Stimulated activated CD8-positive, alpha-beta memory T cell treated with anti-CD3 and anti-CD28 coated beads, Interleukin-15, amount 100 ng/mL, for 24 hours (primary cell): Measurements from ENCODE around the gene IARS1.

Source experiments
- DNase-seq: peaks from one replicate; pipeline ENCODE4 v3.0.0-alpha.2; 2020; ENCODE audit warnings: low read depth

Gene IARS1

DNA sequence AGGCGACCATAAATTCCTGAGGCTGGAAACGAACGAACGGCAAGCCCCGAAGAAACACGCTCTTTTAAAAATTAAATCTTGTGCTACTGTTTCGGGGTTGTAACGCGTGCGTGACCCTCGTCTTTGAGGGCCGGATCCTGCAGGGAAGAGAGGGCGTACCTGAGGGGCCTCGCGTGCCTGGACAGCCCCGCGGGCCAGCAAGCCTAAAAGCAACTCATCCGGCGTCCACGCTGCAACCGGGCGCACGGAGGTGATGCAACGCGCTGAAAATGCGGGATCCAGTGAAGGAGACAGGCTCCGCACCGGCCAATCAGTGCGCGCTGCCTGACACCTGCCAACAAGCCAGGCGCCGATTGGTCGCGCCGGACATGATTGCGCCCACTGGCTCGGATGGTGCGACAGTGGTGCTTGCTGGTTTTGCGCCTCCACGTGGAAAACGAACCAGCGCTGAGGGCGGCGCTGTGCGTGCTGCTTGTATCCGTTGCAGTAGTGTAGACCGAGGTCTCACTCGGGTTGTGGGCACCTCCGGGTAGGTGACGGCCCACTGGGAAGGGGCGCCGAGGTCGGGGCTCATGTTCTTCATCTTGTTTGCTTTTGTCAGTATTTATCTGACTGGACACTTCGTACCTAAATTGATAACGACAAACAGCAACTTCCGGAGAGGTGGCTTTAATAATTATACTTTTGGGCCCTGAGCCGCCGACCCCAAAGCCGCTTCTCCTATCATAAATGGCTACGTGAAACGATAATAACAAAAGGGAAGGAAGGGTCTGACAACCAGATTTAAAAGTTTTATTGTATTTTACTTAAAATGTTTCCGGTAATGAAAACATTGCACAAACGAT is at the start of gene IARS1:
Gene IARS1, minus strand, starts transcription at position 246 of the 845 bp plus-strand sequence. CDS start 4,278 bp downstream, outside the sequence.
- peak; percentile 100 for DNase-seq

DNA sequence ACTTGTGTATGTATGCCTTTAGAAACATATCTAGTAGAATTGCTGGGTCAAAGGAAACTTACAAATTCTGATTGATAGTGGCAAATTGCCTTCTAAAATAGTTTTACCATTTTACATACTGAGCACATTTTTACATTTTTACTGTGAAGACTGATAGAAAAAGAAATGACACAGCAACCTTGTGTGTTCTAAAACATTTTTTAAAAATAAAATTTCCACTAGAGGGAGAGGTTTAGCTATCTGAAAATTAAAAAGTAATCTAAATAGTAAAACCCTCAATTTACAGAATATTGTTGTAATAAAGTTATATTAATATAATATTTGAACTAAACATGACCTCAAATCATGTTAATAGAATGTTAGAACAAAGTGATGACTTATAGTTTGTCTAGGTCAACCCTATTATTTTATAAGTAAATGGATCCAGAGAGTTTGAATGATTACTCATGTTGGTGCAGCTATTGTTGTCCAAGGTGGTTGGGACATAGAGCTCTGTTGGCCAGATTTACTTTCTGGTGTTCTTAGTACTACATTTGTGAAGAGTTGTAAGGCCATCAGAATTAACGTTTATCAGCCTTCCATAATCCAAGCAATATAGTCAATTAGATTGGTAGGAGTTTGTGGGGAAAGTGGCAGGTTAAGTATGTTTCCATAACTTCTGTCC is 49.5 kb upstream of the IARS1 start:
- DNase-seq: no peak

DNA sequence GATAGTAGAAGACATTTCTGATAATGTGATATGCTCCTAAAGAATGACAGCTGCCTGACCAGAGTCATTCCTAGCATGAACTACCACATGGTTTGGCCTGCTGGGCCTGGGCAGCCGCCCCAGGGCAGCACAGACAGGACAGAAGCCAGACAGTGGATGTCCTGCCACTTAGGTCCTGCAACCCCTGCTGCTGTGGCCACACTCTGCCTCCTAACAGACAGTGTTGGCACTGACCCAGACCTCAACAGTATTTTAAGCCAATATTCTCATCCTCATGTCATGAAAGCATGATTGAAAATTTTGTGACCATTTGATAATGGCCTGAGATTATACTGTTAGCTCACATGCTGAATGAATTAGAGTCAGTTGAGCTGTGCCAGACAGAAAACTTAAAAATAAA is 48.1 kb upstream of the IARS1 start:
- DNase-seq: no peak

DNA sequence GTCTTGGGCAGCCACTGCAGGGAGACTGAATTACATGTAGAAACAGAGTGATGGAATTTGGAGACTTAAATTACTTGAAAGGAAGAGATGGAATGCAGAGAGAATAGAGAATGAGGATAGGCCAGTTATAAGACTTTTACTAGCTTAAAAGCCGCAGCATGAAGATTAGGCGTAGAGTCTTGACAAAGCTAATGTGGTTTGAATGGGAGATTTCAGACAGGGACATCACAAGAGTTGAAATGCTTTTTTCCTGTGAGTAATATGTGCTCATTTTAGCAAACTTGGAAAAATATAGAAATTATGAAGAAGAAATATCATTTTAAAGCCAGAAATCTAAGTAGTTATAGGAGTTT is 39.8 kb upstream of the IARS1 start:
- no peak for DNase-seq

DNA sequence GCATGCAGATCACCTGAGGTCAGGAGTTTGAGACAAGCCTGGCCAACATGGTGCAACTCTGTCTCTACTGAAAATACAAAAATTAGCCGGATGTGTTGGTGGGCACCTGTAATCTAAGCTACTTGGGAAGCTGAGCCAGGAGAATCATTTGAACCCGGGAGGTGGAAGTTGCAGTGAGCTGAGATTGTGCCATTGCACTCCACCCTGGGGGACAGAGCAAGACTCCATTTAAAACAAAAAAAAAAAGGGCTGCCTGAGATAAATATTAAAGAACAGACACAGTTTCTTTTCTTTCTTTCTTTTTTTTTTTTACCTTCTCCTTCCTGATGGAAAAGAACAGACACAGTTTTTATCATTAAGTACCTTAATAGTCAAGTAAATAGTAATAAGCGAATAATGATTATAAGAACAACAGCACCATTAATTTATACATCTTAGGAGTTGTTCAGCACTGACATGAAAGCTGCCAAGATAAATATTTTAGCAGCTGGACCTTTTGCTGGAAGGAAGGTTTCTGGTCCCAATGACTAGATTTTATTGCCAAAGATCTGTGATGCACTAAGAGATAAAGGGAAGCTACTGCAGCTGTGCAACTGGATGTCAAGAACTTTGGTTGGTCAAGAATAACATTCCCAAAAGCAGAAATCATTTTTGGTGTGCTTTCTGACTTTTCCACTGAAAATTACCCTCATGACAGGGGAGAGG is 39.2 kb upstream of the IARS1 start:
- DNase-seq: no peak

DNA sequence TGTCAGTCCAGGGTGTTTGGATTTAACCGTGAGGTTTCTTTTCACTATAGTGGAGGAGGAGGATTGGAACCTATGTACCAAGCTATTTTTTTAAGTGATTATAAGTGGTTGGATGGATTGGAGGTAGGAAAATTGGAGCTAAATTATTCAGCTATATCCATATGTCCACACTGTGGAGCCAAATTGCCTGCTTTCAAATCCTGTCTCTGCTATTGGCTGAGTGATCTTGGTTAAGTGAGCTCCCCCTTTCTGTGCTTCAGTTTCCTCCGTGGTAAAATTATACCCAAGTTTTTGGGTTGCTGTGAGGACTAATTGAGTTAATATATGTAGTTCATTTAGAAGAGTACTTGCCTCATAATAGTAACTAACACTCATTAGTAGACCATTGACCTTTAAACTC is 34.7 kb upstream of the IARS1 start:
- DNase-seq: no peak

DNA sequence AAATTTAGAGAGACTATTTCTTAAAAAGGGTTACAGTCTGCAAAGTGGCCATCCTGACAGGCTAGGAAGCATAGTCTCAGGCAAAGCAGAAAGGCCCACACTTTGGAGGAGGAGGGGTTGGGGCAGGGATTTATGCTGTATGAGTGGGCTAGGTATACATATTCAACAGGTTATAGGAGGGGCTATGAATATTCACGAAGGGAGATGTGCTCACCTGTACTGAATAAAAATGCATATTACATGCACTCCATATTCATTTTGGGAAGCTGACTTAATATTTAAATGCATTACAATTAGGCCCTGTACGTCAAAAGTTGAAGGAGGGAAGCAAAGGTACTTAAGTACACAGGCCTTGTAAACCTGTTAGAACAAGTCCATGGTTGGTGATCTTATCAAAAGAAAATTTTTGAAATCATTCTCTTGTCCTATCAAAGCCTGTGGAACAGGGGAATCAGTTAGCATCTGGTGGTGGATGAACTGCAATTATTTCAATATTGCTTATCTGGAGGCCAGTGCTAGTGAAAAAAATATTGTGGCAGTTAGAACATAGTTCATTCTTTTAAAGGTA is 33.9 kb upstream of the IARS1 start:
- DNase-seq: no peak

DNA sequence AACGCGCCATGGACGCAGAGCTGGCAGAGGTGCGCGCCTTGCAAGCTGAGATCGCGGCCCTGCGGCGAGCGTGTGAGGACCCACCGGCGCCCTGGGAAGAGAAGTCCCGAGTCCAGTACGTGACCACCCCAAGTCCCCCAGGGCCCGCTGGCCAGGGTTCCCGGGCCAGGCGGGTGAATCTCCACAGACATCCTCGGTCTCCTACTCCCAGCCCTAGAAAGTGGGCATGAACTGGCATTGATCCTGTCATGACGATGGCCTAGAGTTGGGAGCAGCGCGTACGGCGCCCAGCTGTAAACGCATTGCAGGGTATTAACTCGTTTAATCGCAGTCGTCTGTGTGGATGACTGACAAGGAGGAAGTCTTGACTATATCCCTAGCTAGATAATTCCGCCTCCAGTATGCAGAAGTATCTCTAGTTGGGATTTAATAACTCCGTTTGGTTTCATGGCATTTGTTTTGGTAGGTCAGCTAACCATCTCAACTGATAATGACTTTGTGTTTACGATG is 32.5 kb upstream of the IARS1 start:
- no peak for DNase-seq

DNA sequence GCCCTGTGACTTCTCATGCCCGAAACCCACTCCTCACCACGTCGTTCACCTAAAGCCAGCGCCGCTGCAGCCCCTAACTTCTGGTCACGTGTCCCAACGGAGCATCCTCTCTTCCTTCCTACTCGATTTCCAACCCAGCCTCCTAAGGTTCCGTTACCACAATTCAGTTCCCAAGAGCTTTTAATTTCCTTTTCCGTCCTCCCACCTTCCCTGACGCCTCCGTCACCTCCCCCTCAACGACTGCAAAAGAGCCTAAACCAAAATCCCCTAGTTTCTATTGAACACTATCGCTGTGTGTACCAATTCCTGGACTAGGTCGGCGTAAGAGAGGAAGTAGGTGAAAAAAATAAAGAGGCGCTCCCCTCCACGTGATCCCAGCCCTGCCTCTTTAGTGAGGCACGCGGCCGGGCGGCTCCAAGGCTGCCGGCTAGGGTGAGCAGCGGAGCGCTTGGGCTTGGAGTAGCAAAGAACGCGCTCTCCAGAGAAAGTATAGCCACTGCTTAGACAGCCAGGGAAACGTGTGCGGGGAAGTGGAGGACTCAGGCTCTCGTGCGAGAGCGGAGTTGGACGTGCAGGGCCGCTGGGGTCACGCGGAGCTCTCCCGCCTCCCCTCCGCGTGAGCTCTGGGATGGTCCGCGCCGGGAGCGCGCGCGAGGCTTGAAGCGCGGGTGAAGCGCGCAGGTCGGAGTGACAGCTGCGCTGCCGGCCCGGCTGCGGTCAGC is 31.9 kb upstream of the IARS1 start, which contains the start of the genes CENPP and NOL8:
Gene CENPP, plus strand, starts transcription at position 685 of the 722 bp plus-strand sequence.
Gene NOL8, minus strand, starts transcription at position 82 of the 722 bp plus-strand sequence. CDS start 1,189 bp downstream, outside the sequence.
- peak; percentile 53 for DNase-seq

DNA sequence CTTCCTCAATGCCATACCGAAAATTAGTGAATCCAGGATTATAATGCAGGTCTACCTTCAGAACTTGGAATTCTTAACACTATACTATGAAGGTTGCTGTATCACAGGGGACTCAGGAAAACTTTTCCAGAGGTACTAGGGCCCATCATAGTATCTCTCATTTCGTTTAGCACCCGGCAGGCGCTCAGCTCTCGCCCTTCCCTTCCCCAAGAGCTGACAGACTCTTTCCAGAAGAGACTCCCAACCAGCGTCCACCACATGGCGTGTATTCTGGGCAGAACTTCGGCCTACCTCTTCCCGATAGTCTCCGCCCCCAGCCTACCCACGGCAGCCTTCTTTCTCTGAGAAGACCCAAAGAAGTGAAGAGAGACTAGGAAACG is 31.4 kb upstream of the IARS1 start:
- no peak for DNase-seq

DNA sequence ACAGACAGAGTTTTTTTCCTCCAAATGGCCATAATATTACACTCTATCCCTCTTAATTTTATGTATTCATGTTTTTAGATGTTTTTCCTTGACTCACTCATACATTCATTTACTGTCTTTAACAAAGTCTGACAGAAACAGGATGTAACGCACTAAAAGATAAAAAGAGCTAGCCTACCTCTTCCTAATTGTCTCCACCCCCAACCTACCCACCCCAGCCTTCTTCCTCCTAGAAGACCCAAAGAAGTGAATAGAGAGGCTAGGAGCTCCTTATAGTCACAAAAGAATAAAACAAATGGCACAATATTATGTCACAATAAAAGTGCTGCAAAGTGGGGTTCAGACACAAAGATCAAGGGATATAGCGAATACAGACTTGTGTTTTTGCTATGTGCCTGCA is 30.9 kb upstream of the IARS1 start:
- DNase-seq: no peak

DNA sequence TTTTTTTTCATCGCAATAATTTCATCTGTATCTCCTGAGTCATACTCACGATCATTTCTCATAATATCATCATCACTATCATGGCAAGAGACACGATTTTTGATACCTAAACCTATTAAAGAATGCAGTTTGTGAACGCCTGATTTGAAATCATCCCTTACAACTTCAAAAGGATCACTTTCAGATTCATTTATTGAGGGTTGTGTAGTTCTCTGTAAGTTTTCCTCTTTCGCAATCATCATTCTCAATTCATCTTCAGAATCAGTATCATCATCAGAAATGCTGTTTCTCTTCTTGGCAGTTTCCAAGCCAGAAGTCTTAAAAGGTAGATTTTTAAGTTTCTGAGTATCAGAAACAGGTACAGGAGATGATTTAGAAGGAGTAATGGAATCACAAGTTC is 22.0 kb upstream of the IARS1 start:
- DNase-seq: no peak

DNA sequence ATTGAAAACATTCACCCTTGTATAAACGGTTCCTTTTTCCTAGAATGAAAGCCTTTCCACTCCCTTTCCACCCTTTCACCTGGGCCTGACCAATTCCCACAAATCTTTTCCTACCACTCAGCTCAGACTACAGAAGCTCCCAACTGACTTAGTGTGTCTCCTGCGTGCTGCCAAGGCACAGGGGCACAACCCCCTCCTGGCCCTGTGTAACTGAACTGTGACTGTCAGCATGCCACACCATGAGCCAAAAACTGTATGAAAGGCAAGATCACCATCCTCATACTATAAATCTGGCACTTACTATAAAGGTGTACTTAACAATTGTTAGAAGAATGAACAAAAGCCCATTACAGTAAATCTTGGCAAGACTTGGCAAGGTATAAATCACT is 20.1 kb upstream of the IARS1 start:
- DNase-seq: no peak

DNA sequence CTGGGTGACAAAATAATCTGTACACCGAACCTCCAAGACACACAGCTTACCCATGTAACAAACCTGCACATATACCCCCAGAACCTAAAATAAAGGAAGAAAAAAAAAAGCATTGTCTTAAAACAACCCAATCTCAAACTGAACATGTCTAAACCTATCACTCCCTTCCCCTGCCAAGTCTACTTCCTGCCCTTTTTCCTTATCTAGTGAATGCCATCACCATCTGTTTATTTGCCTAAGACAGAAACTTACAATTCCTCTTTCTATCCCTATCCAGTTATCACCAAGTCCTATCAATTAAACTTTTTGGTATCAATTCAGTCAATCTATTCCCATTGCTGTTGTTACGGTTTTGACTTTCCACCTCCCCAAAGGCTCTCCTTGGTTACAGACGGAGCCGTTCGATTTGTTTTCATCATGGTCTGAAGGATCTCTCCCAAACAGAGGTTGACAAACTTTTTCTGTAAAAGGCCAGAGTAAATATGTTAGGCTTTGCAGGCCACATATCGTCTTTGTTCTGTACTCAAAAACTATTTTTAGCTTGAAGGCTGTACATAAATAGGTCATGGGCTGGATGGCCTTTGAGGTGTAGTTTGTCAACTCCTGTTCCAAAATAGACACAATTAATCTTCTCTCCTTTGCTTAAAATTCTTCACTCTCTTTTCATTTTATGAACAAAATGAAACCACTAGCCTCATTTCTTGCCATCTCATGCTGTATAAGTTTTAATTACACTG is 19.6 kb upstream of the IARS1 start:
- DNase-seq: no peak

DNA sequence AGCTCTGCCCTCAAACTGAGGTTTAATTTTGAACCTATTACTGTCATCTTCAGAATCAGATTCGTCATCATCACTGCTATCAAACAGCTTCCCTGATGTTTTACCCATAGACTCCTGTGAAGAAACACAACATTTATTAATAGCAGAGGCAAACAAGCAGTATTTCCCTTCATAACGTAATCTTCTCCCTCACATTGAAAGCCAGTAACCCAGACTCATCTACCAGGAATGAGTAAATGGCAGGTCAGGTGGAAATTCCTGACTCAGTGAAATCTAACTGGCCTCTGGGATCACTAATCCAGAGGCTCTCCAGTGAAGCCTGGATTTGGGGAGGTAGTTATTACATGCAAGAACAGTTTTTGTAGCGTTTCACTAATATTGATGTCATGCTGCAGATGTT is 17.1 kb upstream of the IARS1 start:
- no peak for DNase-seq

DNA sequence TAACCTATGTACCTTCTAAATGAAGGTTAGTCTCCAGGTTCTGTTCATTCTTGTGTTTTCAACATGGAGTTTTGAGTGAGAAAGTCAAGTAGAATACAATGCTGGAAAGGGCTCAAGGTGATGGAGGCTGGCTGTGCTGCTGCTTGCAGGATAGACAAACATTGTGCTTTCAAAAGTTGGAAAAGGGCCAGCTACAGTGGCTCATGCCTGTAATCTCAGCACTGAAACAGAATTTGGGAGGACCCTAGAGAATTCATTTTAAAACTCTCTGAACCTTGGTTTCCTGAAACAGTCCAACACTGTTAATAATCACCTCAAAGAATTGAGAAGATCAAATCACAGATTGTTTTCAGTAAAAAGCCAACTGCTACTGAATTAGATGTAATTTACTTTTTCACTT is 15.4 kb upstream of the IARS1 start:
- DNase-seq: no peak

DNA sequence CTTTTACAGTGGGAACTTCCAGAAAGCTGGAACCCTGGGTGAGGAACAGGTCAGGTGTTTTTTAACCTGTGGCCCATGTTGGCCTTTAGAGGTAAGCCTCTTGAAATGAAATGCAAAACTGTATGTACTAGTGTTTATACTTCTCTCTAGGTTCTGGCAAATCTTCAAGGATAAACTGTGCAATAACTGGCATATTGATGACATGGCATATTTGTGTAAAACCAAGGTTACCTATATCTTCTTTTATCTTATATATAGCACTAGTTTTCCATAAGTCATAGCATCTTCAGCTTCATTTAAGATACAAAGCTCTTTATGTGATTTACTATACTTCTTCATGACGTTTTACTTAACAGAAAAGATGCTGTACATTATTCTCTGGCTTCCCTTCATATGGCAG is 7.4 kb upstream of the IARS1 start:
- DNase-seq: no peak

DNA sequence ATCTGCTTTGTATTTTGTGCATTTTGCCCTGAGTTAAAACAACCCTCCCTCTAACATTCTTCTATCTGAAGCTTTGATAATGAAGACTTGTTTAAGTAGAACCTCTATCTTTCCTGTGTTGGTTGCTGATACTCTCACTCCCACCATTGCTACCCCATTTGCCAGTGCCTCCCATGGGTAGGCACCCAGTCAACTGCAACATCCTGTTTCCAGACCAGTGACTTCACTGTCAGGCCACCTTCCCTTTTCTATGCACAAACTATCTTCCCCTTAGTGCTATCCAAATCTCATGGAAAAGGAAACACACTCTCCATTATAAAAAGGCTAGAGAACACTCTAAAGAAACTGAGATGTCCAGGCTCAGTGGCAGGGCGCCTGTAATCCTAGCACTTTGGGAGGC is 5.6 kb upstream of the IARS1 start:
- DNase-seq: no peak

DNA sequence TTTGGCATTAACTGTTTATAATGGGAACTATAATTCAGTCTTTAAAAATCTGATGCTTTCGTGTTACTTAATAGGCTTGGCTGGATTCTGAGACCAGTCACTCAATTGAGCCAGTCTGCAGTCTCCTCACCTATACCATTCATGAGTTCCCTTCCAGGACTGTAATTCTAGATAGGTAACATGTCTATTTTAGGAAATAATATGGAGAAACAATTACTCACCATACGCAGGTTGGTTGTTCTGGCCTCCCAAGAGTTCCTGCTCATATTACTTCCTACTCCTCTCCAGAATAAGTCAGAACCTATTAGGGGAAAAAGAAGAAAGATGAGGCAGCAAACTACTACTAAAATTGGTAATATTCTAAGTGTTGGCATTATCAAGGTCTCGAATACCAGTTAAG is 4.5 kb upstream of the IARS1 start:
- DNase-seq: no peak

DNA sequence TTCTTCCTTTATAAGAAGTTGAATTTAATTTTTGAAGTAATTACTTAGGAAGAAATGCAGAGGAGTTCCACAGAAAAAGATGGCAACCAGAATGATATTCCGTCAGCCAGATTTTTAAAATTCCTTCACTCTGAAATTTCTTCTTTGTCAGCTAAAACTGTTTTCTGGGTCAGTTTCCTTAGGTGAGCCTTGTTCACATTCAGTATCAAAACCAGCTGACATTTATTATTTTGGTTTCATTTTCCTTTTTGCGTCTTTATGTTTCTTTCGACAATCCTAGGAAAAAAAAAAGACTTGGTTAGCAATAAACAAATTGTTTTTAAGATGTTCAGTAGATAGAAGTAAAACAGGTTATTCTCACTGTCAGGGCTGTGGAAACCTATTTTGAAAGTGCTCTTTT is 4.1 kb upstream of the IARS1 start:
- DNase-seq: no peak

DNA sequence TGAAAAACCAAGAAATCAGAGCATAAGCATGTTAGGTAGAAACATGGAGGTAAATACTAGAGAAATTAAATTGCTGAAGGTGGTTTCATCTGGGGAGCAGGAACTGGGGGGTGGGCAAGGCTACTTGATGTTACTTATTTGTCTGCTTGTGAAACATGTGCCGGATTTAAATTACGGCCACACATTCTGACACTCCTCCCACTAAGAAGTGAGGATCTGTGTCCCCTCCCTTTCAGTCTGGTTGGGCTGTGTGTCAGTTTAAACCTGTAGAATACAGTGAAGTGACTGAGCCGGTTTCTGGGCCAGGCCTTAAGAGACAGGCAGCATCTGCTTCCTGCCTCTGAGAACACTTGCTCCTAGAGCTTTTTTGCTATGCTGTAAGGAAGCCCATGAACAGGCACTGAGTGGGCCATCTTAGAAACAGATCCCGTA is 2.3 kb upstream of the IARS1 start:
- no peak for DNase-seq
